Dedifferentiated amniotic fluid mesenchymal stem cell (primary cell): ENCODE data around the gene NSD1.
"Not testable (repeated sequence)": the region's sequence is repeated elsewhere in the genome, so short reads cannot be mapped to it uniquely, and the experiment has no call there.

Experiments used
- DNase-seq: peaks from one replicate; pipeline ENCODE4 v3.0.0-alpha.2; 2016; ENCODE audit errors: extremely low spot score

NSD1 gene

DNA sequence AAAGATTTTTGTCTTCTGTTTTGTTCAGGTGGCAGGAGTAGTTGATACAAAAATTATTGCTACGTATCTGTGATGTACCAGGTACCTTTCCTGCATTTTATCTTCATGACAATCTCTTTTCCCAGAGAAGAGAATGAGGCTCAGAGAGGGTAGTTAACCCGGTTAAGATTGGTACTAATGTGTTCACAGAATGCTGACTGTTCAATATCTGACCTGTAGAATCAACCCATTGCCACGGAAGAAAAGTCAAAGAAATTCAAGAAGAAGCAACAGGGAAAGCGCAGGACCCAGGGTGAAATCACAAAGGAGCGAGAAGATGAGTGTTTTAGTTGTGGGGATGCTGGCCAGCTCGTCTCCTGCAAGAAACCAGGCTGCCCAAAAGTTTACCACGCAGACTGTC, 158.2 kb downstream of the NSD1 start:
- DNase-seq: no peak

DNA sequence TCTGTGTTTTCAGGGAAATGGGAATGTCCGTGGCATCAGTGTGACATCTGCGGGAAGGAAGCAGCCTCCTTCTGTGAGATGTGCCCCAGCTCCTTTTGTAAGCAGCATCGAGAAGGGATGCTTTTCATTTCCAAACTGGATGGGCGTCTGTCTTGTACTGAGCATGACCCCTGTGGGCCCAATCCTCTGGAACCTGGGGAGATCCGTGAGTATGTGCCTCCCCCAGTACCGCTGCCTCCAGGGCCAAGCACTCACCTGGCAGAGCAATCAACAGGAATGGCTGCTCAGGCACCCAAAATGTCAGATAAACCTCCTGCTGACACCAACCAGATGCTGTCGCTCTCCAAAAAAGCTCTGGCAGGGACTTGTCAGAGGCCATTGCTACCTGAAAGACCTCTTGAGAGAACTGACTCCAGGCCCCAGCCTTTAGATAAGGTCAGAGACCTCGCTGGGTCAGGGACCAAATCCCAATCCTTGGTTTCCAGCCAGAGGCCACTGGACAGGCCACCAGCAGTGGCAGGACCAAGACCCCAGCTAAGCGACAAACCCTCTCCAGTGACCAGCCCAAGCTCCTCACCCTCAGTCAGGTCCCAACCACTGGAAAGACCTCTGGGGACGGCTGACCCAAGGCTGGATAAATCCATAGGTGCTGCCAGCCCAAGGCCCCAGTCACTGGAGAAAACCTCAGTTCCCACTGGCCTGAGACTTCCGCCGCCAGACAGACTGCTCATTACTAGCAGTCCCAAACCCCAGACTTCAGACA, 160.4 kb downstream of the NSD1 start:
- no peak for DNase-seq

DNA sequence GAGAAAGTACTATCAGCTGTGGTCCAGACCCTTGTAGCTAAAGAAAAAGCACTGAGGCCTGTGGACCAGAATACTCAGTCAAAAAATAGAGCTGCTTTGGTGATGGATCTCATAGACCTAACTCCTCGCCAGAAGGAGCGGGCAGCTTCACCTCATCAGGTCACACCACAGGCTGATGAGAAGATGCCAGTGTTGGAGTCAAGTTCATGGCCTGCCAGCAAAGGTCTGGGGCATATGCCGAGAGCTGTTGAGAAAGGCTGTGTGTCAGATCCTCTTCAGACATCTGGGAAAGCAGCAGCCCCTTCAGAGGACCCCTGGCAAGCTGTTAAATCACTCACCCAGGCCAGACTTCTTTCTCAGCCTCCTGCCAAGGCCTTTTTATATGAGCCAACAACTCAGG, 161.1 kb downstream of the NSD1 start:
- no peak for DNase-seq

DNA sequence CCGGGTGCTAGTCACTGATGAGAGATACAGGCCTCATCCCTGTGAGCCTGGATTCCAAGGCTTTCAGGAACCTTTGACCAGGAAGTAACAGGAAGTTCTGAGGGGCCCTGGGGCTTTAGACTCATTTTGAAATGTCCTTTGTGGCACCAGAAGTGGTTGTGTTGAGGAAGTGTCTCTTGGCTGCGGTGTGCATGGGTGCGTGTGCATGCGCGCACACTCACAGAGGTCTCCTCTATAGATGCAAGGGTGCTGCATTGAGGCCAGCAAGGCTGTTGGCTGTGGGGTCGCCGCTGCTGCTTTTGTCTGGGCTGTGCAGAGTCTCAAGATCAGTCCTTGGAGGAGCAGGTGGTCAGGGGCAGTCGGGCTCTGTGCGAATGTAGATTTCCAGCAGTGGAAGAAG, 162.4 kb downstream of the NSD1 start:
- DNase-seq: no peak

DNA sequence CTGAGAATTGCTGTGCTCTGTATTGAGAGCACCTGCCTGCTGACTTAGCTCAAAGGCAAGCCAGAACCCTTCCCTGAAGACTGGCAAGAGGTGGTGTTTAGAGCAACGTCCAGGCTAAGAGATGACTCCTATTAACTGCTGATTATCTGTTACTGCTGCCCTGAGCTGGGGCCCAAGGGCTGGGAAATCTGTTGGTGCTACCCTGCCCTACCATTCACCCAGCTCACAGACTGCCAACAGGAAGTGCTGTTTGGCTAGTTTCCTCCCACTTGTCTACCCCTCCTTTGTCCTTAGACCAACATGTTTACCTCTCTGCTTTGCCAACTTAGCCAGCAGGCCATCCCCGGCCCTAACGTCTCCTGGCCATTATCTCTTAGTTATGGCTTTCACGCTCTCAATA, 163.0 kb downstream of the NSD1 start:
- no peak for DNase-seq

DNA sequence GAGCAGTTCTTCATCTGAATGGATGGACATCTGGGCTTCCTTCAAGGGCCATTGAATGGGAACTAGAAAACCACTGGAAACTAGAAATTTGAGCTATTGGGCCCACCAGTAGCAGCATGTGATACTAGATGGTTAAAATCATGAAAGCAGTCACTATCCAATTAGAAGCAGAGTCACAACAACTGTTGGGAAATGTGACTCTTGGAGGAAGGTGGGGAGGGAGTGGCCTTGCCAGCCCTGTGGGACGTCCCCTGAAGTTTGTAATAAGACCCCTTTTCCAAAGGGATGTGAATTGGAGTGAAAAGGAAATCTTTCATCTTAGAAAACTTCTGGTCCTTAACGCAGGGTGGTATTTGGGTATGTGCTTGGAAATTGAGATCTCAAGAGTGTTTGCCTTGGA, 164.3 kb downstream of the NSD1 start:
- DNase-seq: no peak

DNA sequence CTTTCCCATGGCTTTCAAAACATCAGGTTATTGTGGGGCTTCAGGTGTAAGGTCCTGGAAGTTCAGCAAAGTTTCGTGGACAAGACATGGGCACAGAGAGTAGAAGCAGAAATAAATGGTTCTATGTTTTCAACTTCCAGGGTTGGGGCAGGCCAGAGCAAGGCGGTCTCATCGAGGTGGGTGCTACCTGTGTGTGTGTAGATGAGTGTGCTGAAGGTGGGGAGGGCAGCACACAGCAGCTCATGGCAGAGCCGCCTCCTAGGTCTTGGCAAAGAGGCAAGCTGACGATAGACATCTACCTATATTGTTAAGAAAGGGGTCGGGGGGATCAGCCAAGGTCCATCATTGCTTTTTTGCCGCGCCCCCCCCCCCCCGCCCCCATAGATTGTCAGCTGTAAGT, 166.1 kb downstream of the NSD1 start:
- DNase-seq: no peak

DNA sequence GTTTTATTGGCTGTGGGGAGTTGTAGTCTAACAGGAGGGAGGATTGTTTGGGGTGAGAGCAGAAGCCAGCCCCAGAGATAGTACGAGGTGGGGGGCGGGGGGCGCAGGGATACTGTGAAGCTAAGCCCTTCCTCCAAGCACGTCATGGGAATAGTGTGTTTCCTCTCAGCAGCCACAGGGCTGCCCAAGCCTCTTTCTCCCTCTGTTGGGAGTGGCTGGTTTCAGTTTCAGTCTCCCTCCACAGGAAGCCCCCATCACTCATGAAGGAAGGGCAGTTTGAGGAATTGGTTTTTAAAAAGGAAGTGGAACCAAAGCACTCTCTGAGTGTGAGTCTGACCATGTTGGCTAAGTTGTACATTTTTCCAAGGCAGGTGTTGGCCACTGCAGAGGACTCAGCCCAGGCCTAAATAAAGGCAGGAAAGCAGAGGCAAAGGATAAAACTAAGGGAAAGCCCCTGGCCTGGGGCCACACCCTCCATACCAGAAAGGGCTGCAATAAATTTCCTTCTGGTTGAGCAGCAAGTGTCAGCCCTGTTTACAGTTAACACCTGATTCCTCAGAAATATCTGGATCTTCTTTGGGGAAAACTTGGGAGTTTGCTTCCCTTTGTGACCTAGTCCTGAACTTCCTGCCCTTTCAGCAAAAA, 166.8 kb downstream of the NSD1 start:
- peak; percentile 61 for DNase-seq

DNA sequence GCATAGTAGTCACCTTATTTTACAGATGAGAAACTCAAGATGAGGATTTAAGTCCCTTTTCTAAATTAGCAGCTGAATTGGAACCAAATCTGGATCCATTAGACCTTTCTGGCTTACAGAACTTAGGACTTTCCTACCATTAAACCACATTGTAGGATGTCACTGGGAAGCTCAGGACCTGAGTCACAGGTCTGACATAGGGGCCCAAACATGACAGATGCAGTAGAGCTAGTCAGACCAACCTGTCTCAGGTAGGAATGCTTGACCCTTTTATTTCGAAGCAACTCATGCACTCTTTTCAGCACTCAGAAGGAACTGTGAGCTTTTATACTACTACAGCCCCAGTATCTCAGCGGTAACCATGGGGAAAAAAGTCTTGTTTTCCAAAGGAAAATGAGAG, 167.4 kb downstream of the NSD1 start:
- no peak for DNase-seq

DNA sequence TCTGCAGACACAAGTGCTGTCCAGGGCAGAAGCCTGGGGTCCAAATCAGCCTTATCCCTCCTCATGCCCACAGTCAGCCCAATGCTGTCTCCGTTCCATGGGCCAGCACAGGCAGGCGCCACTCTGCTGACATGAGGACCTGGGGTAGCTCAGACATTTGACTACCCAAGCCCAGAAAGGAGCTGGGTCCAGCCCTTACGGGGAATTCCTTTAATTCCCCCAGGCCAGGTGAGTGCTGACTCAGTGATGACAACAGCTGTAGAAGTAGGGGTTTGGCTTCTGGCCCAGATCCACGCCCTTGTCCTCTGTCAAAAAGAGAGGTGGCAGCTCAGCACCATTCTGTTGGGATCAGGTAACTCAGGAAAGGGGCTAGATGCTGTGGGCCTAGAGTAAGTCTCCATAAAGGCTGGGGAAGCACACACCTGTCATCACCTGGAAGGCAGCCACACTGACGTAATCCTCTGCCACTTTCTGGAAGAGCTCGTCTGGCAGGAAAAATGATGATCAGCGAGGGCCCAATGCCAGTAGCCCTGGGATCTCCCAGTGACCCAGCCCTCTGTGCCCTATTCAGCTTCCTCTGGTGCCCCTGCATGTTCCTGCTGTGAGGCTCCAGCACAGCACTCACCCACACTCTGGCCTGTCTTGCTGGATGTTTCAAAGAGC, 168.1 kb downstream of the NSD1 start:
- DNase-seq: no peak

DNA sequence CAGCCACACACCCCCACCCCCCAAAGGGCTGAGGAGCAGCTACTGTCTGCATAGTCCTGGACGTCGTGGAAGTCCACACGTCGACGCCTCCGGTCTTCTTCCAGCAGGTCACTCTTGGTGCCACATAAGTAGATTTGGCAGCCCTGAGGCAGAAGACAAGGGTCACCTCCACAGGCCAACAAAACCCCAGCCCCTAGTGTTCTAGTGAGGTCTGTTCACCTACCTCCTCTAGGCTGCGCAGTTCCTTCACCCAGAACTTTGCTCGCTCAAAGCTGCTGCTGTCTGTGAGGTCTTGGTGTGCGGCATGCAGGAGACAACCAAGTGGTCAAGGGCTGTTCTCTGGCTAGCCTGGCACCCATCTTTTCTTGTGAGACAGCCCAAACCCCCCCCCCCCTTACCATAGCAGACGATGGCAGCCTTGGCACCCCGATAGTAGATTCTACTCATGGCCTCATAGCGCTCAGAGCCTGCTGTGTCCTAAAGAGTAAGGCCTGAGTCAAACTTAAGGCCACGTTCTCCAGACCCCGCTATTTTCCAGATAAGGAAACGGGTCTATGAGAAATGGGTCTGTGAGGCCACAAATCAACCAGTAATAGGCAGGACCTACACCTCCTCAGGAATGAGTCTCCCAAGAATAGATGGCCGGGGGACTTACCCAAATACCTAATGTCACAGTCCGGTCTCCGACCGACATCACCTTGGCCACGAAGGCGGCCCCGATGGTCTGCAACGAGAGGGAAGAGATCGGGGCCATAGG, 169.0 kb downstream of the NSD1 start:
- no peak for DNase-seq

DNA sequence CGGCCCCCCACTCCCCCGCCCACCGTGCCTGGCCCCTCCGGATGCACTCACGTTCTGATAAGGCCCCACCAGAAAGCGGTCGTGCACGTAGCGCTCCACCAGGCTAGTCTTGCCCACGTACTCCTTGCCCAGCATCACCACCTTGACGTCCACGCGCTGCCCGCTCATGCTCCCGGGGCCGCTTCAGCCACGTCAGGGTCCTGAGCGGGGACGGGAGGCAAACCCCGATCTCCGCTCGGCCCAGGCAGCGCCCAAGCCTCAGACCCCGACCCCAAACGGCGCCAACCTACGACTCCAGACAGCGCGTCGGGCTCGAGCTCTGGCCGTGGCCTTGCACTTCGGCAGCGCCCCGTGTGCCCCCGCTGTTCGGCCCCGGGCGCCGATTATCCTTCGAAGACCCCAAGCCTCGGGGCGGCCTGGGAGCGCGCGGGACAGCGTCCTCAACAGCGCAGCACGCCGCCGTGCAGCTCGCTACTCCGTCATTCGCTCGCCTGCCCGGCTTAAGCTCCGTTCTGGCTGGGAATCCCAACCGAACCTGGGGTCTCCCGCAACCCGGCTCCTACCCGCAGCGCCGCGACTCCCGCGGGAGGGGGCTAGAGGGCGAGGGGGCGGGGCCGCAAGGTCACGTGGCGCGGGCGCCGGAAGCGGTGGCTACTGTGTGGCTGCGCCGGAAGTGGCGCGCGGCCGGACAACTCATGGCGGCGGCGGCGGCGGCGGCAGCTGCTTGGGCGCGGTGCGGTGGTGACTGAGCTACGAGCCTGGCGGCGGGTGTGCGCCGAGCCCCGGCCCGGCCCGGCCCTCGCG, 169.8 kb downstream of the NSD1 start, which contains the start of the genes PRELID1 and RAB24:
PRELID1 (plus strand) TSS at position 679 of the 804 bp plus-strand sequence. CDS start 187 bp downstream, outside the sequence.
RAB24 (minus strand) TSS at position 599 of the 804 bp plus-strand sequence; CDS start at position 168, 431 bp downstream.
- peak; percentile 81 for DNase-seq

DNA sequence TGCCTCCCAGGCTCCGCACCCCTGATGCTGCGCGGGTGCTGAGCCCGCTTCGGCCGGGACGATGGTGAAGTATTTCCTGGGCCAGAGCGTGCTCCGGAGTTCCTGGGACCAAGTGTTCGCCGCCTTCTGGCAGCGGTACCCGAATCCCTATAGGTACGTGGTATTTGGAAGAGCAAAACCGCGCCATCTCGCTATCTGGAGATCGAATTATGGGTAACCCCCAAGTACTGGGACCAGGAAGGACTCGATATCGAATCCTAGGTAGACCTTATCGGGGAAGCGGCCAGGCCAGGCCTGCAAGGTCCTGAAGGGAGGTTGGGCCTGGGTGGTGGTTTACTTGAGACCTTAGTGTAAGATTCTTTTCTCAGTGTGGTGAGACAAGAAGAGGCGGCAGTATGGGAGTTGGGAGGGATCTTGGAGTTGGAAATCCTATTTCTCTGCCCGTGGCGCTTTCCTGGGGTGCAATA, 170.4 kb downstream of the NSD1 start:
- no peak for DNase-seq

DNA sequence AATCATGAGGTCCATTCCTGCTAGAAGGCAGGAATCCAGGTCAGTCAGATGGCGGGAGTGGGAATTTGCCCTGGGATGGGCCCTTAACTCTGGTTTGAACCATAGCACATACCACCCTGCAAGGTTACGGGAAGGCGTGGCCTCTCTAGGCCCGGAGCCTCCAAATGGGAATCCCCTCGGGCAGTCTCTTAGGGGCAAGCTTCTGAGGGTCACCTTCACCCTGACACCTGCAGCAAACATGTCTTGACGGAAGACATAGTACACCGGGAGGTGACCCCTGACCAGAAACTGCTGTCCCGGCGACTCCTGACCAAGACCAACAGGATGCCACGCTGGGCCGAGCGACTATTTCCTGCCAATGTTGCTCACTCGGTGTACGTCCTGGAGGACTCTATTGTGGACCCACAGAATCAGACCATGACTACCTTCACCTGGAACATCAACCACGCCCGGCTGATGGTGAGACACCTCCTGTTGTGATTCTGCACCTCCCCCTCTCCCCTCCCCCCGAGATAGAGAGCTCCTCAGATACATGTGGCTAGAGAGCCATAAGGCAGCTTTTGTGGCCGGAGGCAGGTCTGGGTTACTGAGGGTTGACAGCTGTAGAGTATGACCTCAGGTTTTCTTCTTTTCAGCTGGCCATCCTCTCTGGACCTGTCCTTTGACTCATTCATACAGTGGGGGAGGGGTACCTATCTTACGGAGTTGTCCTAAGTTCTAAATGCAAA, 171.0 kb downstream of the NSD1 start:
- DNase-seq: no peak

DNA sequence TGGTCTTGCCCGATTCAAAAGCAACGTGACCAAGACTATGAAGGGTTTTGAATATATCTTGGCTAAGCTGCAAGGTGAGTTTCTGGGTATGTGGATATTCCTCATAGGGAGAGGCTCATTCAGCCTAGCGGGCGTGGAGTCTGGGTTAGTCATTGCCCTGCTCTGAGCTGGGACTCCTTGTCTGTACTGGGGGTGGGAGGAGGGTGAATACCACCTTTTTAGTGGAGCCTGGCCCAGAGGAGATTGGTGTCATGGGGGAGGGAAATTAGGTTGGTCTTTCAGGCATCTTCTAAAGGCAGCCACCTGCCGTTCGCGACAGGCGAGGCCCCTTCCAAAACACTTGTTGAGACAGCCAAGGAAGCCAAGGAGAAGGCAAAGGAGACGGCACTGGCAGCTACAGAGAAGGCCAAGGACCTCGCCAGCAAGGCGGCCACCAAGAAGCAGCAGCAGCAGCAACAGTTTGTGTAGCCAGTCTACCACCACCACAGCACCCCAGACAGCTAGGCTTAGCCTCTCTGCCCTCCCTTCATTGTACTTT, 172.6 kb downstream of the NSD1 start:
- not testable (repeated sequence) for DNase-seq

DNA sequence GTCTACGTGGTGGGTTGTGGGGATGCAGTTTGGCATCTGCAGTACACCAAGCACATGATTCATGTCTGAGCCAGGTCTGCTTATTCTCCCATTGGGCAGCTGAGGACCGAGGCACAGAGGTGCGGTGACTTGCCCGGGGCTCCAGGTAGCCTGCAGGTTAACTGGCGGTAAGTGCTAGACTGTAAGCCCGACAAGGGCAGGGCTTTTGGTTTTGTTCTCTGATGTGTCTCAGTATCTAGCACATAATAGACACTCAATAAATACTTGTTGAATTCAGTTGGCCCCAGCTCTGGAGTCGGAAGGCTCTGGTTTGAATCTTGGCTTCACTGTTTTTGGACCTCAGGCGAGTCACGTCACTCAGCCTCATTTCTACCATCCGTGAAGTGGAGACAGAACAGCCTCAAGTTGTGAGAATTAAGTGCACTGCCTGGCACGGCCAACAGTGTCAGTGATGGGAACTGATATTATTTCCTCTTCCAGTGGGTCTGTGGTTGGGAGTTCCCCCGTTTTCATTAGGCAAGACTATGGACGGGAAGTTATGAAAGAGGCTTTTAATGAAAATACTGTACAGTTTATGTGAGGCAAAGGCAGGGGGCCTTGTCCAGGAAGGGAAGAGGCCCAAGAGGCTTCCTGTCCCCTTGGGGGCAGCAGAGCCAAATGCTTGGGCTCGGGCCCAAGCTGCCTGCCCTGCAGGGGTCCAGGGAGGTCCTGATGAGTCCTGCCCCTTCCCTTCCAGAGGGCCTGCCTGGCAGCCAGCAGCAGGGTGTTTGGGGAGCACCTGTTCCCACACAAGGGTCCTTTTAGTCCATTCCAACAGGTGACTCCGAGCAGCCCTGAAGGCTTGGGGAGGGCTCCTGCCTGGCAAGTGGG, 173.3 kb downstream of the NSD1 start:
- no peak for DNase-seq

DNA sequence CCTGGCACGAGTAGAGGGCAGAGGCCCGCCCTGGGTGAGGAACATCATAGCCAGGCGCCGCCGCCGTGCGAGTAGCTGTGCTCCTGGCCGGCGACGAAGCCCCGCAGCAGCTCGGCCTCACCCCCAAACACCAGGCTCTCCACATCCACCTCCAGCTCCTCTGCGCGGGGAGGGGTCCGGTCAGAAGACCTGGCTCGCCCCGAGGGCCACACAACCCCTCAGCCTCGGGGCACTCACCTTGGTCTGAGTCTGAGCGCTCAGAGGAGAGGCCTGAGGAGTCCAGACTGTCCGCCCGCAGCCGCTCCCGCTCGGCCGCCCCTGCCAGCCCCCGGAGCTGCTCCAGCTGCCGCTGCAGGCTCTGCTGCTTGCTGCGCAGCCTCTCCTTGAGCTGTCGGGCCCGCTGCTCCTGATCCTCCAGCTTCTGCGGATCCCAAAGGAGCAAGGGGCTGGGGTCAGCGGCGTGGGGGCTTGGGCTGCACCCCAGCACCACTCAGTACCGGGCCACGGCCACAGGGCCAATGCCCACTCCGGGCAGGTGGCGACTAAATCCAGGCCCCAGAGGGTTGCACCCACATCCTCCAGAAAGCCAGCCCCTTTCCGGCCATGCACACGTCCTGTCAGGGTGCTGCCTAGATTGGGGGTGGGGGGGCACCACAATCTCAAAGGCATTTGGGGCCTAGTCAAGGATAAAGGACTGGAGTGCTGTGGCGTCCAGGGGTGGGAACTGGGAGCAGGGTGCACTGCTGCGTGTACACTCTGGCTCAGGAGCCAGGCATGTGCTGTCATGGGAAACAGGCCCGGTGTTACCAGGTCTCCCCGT, 174.2 kb downstream of the NSD1 start:
- no peak for DNase-seq

DNA sequence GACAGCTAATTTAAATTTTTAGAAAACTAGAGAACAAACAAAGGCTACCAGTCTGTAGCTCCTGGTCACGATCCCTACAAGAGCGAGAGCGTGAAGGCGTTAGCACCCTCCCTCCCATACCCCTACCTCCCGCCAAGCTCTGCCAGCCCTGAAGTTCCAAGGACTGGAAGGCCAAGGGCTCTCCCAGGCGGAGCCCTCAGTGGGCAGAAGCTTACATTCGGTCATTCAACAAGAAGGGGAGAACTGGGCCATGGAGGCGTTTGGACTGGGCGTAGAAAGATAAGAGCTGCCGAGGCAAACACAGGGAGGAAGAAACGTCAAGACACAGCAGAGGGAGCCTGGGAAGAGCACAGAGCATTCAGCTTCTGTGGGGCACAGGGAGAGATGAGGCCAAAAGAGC, 175.2 kb downstream of the NSD1 start:
- no peak for DNase-seq
